HG02852 (cell line): Measurements from ENCODE around the gene PAM16.
"Not testable (repeated sequence)": the region's sequence is repeated elsewhere in the genome, so short reads cannot be mapped to it uniquely, and the experiment has no call there.

Experiments
- ATAC-seq: cut with Tn5 transposase; IDR thresholded peaks from one replicate; pipeline ENCODE4 v1.9.1; 2021; ENCODE audit warnings: mild to moderate bottlenecking, moderate library complexity; ENCODE audit not compliant: unreplicated experiment

The PAM16 gene

DNA sequence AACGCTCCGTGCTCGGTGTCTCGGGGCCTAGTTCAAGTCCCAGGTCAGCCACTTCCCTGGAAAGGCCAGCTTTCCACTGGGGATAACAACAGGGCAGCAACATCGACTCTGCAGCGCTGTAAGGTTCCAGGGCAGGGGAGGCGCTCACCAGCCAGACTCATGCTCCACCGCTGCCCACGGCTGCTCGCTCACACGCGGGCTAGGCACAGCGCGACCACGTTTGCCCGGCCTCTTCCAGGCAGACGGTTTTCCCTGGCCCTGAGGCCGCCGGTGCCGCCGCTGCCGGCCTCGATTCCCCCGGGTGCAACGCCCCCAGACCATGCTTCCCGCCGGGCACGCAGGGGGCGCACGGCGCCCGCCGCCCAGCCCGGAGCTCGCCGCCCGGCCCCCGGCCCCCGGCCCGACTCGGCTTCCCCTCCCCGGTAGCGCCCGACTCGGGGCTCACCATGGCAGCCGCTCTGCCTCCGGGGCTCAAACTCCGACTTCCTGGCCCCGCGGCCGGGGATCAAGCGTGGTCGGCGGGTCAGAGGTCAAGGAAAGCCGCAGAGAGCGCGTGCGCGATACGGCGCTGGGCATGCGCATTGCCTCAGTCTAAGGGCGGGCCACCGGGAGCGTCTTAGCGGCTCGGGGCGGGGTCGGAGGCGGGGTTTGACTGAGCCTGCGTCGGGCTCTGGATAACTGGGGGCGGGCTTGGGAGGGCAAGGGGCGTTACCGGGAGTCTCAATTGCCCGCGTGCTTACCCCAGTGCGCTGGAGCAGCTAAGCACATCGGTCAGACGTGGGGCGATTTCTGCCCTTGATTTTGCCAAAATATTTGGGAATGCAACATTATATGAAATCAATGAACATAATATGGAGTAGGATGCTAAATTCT, at the start of gene PAM16:
PAM16 (minus strand) TSS at position 535 of the 873 bp plus-strand sequence; CDS start at position 448, 87 bp downstream.
- peak; percentile 90 for ATAC-seq

DNA sequence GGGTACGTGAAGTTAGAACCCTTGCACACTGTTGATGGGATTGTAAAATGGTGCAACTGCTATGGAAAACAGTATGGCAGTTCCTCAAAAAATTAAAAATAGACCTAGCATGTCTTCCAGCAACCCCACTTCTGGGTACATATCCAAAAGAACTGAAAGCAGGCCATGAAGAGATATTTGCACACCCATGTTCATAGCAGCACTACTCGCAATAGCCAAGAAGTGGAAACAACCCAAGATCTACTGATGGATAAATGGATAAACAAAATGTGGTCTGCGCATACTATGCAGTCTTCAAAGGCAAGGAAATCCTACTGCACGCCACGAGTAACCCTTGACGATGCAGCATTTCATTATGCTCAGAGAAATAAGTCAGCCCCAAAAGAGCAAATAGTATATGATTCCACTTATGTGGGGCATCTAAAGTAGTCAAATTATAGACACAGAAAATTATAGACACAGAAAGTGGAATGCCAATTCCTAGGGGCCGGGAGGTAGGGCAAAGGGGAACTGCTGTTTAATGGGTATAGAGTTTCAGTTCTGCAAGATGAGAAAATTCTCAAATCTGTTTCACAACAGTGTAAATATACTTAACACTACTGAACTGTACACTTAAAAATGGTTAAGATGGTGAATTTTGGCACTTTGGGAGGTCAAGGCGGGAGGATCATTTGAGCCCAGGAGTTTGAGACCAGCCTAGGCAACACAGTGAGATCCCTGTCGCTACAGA, 48.0 kb upstream of the PAM16 start:
- no peak for ATAC-seq

DNA sequence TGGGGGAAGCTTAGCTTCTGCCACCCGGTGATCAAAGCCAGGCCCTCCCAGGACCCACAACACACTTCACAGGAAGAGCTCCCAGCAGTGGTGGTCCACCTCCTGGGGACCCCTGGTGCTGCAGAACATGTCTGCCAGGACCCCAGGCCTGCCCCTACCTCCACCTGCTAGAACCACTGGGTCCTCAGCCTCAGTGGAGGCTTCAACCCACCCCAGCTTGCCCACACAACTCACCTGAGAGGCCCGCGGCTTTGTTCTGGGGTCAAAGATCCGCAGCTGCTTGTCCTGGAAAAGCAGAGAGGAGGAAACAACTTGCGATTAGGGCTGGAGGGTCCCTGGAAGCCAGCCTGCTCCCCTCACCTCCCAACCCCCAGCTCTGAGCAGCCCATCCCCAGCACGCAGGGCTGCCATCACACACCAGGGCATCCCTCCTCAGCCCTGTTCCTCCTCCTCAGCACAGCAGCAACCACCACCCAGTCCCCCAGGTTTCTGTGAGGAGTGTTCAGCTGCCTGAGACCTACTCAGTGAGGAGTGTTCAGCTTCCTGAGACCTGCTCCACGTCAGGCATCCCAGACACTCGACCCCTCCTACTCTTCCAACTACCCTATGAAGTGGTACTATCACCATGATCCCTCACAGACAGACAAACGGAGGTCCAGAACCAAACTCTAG, 44.1 kb upstream of the PAM16 start:
- ATAC-seq, result no peak

DNA sequence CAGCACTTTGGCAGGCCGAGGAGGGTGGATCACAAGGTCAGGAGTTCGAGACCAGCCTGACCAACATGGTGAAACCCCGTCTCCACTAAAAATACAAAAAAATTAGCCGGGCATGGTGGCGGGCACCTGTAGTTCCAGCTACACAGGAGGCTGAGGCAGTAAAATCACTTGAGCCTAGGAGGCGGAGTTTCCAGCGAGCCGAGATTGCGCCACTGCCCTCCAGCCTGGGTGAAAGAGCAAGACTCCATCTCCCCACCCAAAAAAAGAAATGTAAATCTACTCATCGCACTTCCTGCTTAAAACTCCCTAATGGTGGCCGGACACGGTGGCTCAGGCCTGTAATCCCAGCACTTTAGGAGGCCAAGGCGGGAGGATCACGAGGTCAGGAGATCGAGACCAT, 42.7 kb upstream of the PAM16 start:
- not testable (repeated sequence) for ATAC-seq

DNA sequence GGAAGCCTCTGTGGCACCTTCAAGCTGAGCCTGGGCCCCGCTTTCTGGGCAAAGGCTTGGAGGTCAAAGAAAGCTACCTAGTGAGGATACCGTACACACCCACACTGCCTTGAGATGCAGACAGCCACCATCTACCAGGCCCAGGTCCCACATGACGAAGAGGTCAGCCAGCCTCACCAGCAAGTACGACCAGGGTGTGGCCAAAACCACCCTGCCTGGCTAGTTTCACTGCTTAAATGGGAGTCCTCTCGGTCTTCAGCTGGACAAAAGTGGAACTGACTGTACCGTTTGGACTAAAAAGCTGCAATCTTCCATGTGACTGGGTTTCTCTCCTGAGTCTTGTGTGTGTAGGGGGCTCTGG, 42.1 kb upstream of the PAM16 start:
- no peak for ATAC-seq

DNA sequence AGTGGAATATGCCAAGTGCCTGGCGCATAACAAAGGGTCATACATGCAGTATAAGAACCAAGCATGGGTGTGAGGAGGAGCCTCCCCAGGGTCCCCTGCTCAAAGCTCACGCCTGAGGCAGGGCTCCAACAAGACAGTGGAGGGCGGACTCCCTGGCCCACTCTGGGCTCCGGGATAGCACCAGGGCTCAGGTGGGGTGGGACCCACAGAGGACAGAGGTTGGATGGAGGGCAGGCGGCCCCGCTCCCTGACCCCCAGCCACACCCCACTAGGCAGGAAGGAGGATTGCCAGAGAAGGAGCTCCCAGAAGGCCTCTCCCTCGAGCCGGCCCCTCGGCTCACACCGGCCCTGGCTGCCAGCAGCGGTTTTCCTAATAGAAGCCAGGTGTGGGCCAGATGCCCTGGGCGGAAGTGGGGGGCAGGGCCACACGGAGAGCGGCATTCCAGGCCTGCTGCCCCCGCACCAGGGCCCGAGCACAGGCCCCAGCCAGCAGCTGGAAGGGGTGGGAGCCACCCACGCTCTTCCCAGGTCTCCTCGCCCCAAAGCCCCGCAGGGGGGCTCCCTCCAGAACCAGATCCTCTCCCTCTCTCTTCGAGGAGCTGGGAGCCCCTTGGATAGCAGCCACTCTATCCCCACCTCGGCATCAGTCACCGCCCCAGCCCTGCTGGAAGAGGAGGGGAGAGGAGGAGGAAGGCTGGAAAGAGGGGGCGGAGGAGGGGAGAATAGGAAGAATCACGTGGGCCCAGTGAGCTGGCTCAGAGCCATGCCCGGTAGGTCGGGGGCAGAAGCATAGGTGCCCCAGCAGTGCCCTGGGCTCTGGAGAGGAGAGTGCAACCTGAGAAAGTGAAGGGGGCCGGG, 41.5 kb upstream of the PAM16 start:
- no peak for ATAC-seq

DNA sequence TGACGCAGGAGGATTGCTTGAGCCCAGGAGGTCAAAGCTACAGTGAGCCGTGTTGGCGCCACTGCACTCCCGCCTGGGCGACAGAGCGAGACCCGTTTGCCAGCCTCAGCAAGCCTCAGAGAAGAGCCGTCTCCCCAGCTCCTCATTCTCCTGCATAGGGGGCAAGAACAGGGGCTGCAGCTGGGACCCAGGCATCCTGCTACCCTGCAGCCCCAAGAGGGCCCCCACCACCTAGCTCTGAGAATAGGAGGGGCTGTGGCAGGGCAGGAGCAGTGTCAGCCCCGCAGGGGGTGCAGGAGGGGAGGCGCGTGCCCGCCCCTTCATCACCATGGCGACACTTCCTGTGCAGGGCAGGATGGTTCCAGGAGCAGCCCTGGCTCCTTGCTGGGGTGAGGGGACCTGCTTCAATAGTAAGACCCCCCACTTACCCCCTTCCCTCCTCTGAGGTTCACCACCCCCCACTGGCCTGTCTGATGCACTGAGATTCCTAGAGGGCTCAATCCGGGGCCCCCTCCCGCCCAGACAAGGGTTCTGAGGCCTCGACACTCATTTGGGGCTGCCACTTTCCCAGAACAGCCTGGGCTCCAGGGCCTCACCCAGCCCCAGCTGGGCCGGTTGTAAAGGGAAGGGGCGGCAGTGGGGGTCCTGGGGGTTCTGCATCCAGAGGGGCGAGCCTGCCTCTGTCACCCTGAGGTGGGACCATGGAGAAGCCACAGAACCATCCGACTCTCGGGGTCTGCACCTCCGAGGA, 40.7 kb upstream of the PAM16 start:
- no peak for ATAC-seq

DNA sequence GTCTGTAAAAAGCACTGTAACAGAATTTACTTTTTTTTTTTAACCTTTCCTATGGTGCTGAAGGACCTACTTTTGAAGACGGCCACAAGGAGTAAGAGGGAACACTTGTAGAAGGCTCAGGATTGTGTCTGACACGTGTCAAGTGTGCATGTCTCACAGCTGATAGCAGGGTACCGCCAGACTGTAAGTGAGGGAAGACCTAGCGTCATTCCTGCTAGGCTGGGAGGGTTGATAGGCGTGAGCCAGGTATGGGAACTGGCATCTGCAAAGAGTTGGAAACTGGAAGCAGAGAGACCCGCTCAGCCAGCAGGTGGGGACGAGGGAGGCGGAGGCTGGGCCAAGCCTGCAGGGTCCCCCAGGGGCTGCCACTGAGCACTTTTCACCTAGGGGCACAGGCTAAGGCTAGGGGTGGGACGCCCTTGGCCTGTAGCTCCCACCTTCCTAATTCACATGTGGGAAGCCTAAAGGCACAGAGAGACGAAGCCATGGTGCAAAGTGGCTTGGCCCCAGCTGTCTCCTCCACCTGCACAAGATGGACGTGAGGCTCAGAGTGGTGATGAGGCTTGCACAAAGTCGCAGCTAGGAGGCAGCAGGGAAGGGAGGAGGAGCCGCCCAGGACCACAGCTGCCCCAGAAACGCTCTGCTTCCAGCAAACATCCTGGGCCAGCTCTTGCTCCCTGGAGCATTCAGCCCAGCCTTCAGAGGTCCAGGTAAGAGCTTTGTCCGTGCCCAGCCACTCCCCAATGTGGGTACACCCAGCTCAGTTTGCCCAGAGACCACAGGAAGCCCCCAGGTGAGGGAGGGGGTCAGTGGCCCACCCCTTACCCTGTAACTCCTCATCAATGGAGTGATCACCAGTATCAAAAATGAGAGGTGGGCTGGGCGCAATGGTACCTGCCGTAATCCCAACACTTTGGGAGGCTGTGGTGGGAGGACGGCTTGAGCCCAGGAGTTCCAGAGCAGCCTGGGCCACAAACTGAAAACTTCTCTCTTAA, 39.4 kb upstream of the PAM16 start:
- ATAC-seq, result no peak

DNA sequence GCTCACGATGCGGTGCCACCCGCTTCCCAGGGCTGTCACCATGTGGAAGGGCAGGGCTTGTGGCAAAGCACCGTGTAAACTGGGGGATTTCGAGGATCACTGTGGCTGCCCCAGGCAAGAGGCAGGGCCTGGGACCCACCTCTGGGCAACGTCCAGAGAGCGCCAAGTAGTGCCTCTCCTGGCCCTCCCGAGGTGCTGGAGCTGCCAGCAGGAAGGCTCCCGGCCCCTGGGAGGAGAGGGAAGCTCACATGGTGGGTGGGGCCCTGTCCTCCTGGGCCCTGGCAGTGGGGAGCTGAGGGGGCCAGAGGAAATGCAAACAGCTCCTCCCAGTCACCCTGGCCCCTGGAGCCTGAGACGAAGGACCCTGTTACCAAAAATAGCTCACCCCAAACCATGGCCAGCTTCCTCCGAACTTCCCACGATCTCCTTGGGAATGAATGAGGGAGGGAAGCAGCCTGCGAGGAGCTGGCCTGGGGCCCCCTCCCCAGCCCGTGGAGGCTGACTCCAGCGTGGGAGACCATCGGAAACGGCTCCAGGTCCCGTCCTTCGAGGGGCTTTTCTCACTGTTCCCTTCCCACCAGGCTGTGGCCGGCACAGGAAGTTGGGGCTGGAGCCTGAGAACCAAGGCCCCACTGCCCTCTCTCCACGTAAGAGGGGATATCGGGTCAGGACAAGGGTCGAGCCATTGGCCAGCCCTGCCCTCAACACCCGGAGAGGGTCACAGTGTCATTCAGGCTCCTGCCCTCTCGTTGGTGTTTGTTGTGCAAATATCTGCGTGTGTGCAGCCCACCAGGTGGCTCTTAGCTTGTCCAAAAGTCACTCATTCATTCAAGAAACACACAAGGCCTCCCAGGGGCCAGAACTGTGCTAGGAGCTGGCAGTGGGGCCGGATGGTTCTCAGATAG, 38.2 kb upstream of the PAM16 start:
- ATAC-seq, result no peak

DNA sequence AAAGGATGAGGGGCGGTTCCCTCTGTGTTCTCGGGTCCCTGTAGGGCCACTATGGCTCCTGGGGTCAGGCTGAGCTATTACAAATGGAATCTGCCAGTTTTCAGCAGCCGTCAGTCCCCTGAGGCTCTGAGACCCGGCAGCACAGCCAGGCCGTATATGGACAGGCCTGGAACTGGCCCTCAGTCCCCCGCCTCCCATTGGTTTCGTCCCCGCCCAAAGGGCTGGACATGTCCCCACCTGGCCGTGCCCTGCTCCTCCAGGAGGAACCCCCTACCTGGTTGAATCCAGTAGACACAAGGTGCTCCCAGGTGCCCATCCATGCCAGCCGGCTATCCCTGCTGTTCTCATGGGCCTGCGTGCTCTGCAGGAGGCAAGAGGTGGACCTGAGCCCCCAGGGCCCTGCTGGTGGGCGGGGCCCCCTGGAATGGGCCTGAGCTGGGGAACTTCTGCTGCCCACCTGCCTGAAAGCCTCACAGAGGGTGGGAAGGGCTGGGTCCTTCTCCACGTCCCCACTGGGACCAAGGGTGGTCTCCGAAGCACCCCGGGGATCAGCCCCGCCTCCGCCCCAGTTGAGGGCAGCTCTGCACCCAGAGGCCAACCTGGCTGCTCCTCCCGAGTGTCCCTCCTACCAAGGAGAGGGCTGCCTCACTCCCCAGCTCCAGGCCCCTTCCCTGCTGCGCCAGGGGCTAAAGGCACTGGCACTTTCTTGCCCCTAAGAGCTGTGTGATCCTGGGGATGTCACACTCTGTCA, 37.3 kb upstream of the PAM16 start:
- no peak for ATAC-seq

DNA sequence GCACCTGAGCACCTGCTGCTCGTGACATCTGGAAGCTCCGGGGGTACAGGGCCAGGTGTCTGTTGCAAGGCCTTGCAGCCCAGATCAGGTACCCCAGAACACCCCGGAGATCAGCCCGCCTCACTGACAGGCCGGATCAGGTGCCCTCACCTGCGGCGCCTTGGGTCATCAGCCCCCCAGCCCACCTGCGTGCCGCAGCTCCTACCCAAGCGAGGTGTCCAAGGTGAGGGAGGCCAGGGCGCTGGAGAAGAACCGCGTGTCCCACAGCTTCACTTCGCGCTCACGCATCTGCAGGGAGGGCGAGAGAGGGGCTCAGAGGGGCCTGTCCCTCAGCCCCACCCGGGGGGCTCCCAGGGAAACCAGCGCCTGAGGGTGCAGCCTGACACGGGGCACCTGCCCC, 36.7 kb upstream of the PAM16 start:
- ATAC-seq, result no peak

DNA sequence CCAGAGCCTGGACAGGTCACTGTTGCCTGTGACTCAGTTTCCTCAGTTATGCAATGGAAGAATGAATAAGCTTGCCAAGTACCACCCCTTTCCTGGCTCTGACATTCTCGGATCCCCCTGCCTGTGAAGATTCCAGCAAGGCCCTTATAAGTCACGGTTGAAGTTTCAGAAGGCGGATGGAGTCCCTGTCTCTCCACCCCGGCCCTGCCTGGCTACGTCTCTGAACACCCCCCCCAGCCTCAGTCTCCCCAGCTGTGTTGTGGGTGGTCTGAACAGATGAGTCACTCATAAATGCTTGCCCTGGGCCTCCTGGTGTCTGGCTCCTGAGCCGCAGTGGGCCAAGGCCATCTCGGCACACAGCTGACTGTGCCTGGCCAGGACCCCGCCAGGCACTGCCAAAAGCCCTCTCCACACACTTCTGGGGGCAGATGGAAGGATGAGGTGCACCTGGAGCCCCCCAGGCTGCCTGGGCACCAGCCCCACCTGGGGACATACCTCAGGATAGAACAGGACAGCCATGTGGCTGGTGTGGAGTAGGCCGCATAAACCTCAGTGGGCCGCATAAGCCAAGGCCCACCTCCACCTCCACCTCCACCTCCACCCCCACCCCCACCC, 35.9 kb upstream of the PAM16 start:
- ATAC-seq, result no peak

DNA sequence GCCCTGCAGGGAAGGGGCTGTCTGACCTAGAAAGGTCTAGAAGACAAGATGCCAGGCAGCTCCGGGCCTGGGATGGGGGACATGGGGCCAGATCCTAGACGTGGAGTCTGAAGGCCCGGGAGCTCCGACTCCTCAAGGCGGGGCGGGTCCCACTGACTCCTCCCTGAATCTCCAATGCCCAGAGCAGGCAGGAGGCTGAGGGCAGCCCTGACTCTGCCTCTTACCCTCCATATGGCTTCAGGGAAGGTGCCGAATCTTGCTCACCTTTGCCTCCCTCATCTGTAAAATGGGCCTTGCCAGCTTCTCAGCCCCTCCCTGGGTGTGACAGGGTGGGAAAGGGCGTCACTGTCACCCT, 35.3 kb upstream of the PAM16 start:
- ATAC-seq, result no peak

DNA sequence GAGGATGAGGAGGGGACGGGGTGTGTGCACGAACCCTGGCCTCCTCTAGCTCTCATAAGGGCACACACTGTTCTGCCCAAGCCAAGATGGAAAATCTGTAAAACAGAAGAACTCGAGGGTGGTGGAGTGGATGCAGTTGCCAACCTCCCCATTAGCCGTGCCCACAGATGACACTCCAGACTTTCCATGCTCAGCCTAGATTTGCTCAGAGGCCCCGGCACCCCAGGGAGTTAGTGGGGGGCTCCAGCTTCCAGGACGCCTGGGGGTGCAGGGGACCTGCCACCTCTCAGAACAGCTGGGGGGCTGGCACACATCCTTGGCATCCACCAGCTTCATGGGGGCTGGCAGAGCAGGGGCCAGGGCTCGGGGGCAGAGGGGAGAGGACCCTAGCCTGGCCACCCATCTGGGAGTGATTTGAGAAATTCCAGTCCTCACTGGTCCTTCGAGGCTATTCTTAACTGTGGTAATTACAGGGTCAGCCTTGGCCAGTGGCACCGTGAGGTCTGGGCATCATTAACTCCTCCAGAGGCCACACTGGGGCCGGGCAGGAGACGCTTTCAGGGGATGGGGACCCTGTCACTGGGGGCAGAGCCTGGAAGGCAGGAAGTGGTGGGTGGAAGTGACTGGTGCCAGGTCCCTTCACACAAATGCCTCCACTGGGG, 34.8 kb upstream of the PAM16 start:
- no peak for ATAC-seq

DNA sequence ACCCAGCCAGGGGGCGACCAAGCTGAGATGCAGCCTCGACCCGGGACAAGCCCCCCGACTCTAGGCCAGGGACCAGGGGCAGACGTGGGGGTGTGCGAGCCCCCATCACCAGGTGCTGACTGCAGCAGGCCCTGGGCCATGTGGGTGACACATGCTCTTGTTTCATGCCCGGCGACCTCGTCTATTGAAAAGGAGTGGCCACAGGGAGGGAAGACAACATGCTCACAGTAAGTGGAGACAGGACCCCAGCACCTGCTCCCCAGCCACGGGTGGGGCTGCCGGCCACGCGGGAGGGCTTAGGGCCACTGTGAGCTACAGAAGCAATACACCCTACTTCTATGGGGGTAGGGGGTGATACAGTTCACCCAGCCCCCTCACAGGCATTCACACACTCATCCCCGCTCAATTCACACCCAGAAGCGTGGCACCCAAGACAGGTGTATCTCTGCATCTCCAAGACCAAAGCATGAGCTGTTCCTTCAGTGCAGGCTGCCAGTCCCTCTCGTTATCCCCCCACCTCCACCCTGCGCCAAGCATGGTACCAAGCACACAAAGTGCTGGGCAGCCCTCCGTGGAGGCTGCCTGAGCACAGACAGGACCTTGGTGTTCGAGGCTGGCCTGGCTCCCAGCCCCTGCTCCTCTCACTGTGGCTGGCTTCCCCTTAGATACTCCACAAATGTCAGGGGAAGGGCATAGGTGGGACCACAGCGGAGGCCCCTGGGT, 34.1 kb upstream of the PAM16 start:
- ATAC-seq, result no peak

DNA sequence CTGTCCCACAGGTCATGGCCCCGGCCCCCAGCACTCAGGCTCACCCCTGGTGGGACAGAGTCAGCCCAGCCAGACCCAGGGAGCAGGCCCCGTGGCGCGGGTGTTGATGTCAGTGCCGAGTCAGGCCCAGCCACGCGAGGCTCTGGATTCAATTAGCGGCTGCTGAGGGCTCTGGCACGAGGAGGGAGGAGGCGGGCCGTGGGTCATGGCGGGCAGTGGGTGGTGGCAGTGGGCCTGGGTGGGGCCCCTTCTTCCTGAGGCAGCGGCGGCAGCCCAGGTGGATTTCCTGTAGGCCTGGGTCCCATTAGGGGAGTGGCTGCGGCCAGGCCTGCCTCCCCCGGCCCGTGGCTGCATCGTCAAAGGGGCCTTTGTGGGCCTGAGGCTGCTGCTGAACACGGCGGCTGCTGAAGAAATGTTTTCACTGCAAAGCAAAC, 33.4 kb upstream of the PAM16 start:
- ATAC-seq, result no peak
